Panc1 (cell line): ENCODE data around the gene UGT1A6.

Experiments
- POLR2AphosphoS5 ChIP-seq: IDR thresholded peaks from 2 replicates; pipeline ENCODE4 v1.6.1; 2012; ENCODE audit warnings: mild to moderate bottlenecking, low read depth, low read length, moderate library complexity
- TCF7L2 ChIP-seq: IDR thresholded peaks from 2 replicates; pipeline ENCODE4 v1.6.1; 2011; ENCODE audit warnings: mild to moderate bottlenecking, low read depth, low read length, inconsistent platforms
- TF ChIP-seq, protein P1 (sequence below): fragments of 450-650 bp; IDR thresholded peaks from 2 replicates; pipeline ENCODE4 v1.5.1; 2017; ENCODE audit warnings: mild to moderate bottlenecking
- TF ChIP-seq, protein P2 (sequence below), 2 experiments: IDR thresholded peaks; 2 replicates each; pipeline ENCODE4 v1.6.1; 2011 to 2012; ENCODE audit warnings: low read depth in 2 of 2, control low read depth in 1 of 2, low read length in 1 of 2, mild to moderate bottlenecking in 1 of 2, moderate library complexity in 1 of 2; ENCODE audit not compliant: insufficient read depth in 1 of 2

DNA sequence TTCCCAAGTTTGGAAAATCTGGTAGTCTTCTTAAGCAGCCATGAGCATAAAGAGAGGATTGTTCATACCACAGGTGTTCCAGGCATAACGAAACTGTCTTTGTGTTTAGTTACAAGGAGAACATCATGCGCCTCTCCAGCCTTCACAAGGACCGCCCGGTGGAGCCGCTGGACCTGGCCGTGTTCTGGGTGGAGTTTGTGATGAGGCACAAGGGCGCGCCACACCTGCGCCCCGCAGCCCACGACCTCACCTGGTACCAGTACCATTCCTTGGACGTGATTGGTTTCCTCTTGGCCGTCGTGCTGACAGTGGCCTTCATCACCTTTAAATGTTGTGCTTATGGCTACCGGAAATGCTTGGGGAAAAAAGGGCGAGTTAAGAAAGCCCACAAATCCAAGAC lies 79.5 kb downstream of the UGT1A6 start:
- TF ChIP-seq POLR2AphosphoS5 (no peak), TCF7L2 (no peak)
- TF ChIP-seq, protein P1, sequence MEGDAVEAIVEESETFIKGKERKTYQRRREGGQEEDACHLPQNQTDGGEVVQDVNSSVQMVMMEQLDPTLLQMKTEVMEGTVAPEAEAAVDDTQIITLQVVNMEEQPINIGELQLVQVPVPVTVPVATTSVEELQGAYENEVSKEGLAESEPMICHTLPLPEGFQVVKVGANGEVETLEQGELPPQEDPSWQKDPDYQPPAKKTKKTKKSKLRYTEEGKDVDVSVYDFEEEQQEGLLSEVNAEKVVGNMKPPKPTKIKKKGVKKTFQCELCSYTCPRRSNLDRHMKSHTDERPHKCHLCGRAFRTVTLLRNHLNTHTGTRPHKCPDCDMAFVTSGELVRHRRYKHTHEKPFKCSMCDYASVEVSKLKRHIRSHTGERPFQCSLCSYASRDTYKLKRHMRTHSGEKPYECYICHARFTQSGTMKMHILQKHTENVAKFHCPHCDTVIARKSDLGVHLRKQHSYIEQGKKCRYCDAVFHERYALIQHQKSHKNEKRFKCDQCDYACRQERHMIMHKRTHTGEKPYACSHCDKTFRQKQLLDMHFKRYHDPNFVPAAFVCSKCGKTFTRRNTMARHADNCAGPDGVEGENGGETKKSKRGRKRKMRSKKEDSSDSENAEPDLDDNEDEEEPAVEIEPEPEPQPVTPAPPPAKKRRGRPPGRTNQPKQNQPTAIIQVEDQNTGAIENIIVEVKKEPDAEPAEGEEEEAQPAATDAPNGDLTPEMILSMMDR = no peak
- TF ChIP-seq, protein P2, sequence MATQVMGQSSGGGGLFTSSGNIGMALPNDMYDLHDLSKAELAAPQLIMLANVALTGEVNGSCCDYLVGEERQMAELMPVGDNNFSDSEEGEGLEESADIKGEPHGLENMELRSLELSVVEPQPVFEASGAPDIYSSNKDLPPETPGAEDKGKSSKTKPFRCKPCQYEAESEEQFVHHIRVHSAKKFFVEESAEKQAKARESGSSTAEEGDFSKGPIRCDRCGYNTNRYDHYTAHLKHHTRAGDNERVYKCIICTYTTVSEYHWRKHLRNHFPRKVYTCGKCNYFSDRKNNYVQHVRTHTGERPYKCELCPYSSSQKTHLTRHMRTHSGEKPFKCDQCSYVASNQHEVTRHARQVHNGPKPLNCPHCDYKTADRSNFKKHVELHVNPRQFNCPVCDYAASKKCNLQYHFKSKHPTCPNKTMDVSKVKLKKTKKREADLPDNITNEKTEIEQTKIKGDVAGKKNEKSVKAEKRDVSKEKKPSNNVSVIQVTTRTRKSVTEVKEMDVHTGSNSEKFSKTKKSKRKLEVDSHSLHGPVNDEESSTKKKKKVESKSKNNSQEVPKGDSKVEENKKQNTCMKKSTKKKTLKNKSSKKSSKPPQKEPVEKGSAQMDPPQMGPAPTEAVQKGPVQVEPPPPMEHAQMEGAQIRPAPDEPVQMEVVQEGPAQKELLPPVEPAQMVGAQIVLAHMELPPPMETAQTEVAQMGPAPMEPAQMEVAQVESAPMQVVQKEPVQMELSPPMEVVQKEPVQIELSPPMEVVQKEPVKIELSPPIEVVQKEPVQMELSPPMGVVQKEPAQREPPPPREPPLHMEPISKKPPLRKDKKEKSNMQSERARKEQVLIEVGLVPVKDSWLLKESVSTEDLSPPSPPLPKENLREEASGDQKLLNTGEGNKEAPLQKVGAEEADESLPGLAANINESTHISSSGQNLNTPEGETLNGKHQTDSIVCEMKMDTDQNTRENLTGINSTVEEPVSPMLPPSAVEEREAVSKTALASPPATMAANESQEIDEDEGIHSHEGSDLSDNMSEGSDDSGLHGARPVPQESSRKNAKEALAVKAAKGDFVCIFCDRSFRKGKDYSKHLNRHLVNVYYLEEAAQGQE (IDR thresholded peaks at IDR 0.05; ENCODE audit: insufficient read depth in 1 of 2, low read depth in 2 of 2, low read length in 1 of 2) = no peak
